HFF-Myc (cell line): ENCODE data around the gene EIF3I.

Source experiments
- DNase-seq: peaks from one replicate; pipeline ENCODE4 v3.0.0-alpha.2; 2011; ENCODE audit warnings: low read depth; ENCODE audit errors: extremely low read depth
- H3K4me3 ChIP-seq: replicated peaks from 2 replicates; pipeline ENCODE4 v1.5.1; 2011; ENCODE audit warnings: low read depth, mild to moderate bottlenecking, control low read depth, low read length
- CTCF ChIP-seq: IDR thresholded peaks from 2 replicates; pipeline ENCODE4 v1.5.1; 2012; ENCODE audit warnings: mild to moderate bottlenecking, low read depth, low read length, control low read depth; ENCODE audit errors: missing control alignments

Gene EIF3I

GRCh38 chr1:32192220-32192948, 29.8 kb upstream of the EIF3I start:
- no peak for TF ChIP-seq CTCF
- DNase-seq, result no peak
- no peak overlapping the region for H3K4me3 ChIP-seq

- no peak overlapping the region for H3K4me3 ChIP-seq
- no peak for DNase-seq
- TF ChIP-seq CTCF, result no peak
Observed at GRCh38 chr1:32194984-32195383, 27.2 kb upstream of the EIF3I start.

- TF ChIP-seq CTCF, result no peak
- DNase-seq, result no peak
- H3K4me3 ChIP-seq, result no peak overlapping the region
Observed at GRCh38 chr1:32195531-32195930, 26.7 kb upstream of the EIF3I start.

GRCh38 chr1:32195972-32196823, 26.0 kb upstream of the EIF3I start:
- no peak for DNase-seq
- no peak overlapping the region for H3K4me3 ChIP-seq
- no peak for TF ChIP-seq CTCF

- no peak for DNase-seq
- no peak overlapping the region for H3K4me3 ChIP-seq
- no peak for TF ChIP-seq CTCF
Observed at GRCh38 chr1:32197074-32197473, 25.1 kb upstream of the EIF3I start.

- DNase-seq, result no peak
- no peak overlapping the region for H3K4me3 ChIP-seq
- TF ChIP-seq CTCF, result no peak
Observed at GRCh38 chr1:32197837-32198236, 24.4 kb upstream of the EIF3I start.
